K562 (cell line): Measurements from ENCODE around the gene NFIB. TPM values are rescaled to one million over a fixed set of nuclear protein-coding genes. Genes with fewer than 3 reads are reported as not detected.

Experiments used
- ATAC-seq: fragments of 200-7000 bp; cut with Tn5 transposase; 3 replicates; pipeline ENCODE4 v1.9.1; 2020; ENCODE audit warnings: moderate library complexity
- BruUV-seq: library from RNA; stranded (reverse); fragments of 400-500 nt; replicated peaks from 2 replicates; lab custom pipeline; 2021; lab: Mats Ljungman, UMichigan
- CTCF ChIA-PET: fragments of 300-600 bp; formaldehyde crosslinking; extraction: SDS; loops from one replicate; lab custom pipeline; 2021; ENCODE audit warnings: low intra/inter-chr PET ratio; lab: Yijun Ruan, JAX
- POLR2A ChIA-PET: fragments of 300-600, 350-650 bp; sonication (Branson Sonifier 250); formaldehyde crosslinking; extraction: SDS; loops from one replicate; lab custom pipeline; 2021; ENCODE audit warnings: antibody characterized with exemption, inconsistent platforms; lab: Yijun Ruan, JAX
- DNase-seq, 4 experiments: peaks; one replicate each; pipeline versions ENCODE4 v3.0.0 to v3.0.0-alpha.2; 2011 to 2018; ENCODE audit warnings: low spot score in 3 of 4, mixed read lengths in 3 of 4; ENCODE audit errors: extremely low read depth in 1 of 4
- FAIRE-seq: peaks from 2 replicates; lab custom pipeline; 2011; peaks lifted over from hg19 to GRCh38; lab: Jason Lieb, UNC
- H2AFZ ChIP-seq: 2 replicates; pipeline ENCODE4 v1.6.0; 2011; ENCODE audit warnings: low read depth, low read length, control low read depth, inconsistent platforms
- H3K27ac ChIP-seq: fragments of 200-600 bp; 3 replicates; pipeline ENCODE4 v1.8.0; 2011; ENCODE audit warnings: low read depth, mild to moderate bottlenecking, control low read depth, inconsistent platforms, low read length, moderate library complexity, mixed read lengths; ENCODE audit errors: extremely low read depth
- H3K27me3 ChIP-seq, 2 experiments: fragments of 300-600 bp in 1 of 2; 2 replicates in 1 of 2; 3 replicates in 1 of 2; pipeline versions ENCODE4 v1.6.0 to v1.8.0; 2011; ENCODE audit warnings: inconsistent platforms in 2 of 2, low read length in 2 of 2, mild to moderate bottlenecking in 1 of 2, mixed read lengths in 1 of 2, moderate library complexity in 1 of 2; ENCODE audit not compliant: control insufficient read depth in 2 of 2, insufficient read depth in 2 of 2
- H3K36me3 ChIP-seq: fragments of 300-600 bp; 3 replicates; pipeline ENCODE4 v1.8.0; 2011; ENCODE audit warnings: mild to moderate bottlenecking, low read length, inconsistent platforms; ENCODE audit not compliant: control insufficient read depth, insufficient read depth
- H3K4me1 ChIP-seq, 2 experiments: fragments of 200-600 bp in 1 of 2; replicated peaks in 1 of 2; 2 replicates in 1 of 2; 3 replicates in 1 of 2; pipeline versions ENCODE4 v1.5.1 to v1.8.0; 2011; ENCODE audit warnings: inconsistent platforms in 2 of 2, low read length in 2 of 2, mild to moderate bottlenecking in 1 of 2, mixed read lengths in 1 of 2, moderate library complexity in 1 of 2; ENCODE audit not compliant: control insufficient read depth in 2 of 2, insufficient read depth in 2 of 2
- H3K4me2 ChIP-seq: 2 replicates; pipeline ENCODE4 v1.6.1; 2011; ENCODE audit warnings: low read length, control low read depth, inconsistent platforms, mixed read lengths; ENCODE audit not compliant: insufficient read depth
- H3K4me3 ChIP-seq: fragments of 200-600 bp; sonication (generic), shearing (Covaris generic); 2 replicates; pipeline ENCODE4 v1.5.1; 2016; ENCODE audit warnings: control low read depth, inconsistent platforms
- H3K79me2 ChIP-seq: fragments of 200-600 bp; 3 replicates; pipeline ENCODE4 v1.8.0; 2011; ENCODE audit warnings: low read length, inconsistent platforms; ENCODE audit not compliant: control insufficient read depth, insufficient read depth
- H3K9ac ChIP-seq, 2 experiments: 2 replicates each; pipeline versions ENCODE4 v1.6.0 to v1.6.1; 2011; ENCODE audit warnings: low read depth in 2 of 2, low read length in 2 of 2, control low read depth in 1 of 2, inconsistent platforms in 1 of 2, mild to moderate bottlenecking in 1 of 2, mixed read lengths in 1 of 2; ENCODE audit not compliant: insufficient read depth in 1 of 2
- H3K9me1 ChIP-seq: one replicate; pipeline ENCODE4 v1.6.0; 2011; ENCODE audit warnings: inconsistent platforms, mild to moderate bottlenecking, low read length, moderate library complexity; ENCODE audit not compliant: control insufficient read depth, insufficient read depth
- H3K9me3 ChIP-seq: replicated peaks from 2 replicates; pipeline ENCODE4 v1.5.1; 2011; ENCODE audit warnings: low read depth, low read length, inconsistent platforms; ENCODE audit not compliant: control insufficient read depth, insufficient read depth
- H4K20me1 ChIP-seq: replicated peaks from 2 replicates; pipeline ENCODE4 v1.6.1; 2011; ENCODE audit warnings: low read length, inconsistent platforms, mixed read lengths; ENCODE audit not compliant: control insufficient read depth, insufficient read depth
- FOXA1 ChIP-seq: fragments of 450-650 bp; IDR thresholded peaks from 2 replicates; pipeline ENCODE4 v1.6.1; 2016; ENCODE audit warnings: mild to moderate bottlenecking, borderline replicate concordance
- HCFC1 ChIP-seq: IDR thresholded peaks from 2 replicates; pipeline ENCODE4 v1.6.1; 2012; ENCODE audit warnings: low read depth, low read length, improper control_type of control experiment
- HMG20A ChIP-seq: fragments of 450-650 bp; formaldehyde crosslinking; conservative IDR thresholded peaks from 2 replicates; pipeline ENCODE4 v1.4.0; 2020; ENCODE audit warnings: mild to moderate bottlenecking, mixed read lengths
- POLR3A ChIP-seq: IDR thresholded peaks from 2 replicates; pipeline ENCODE4 v1.6.1; 2011; ENCODE audit warnings: borderline replicate concordance, mild to moderate bottlenecking, moderate library complexity; ENCODE audit not compliant: insufficient read length, insufficient read depth; ENCODE audit errors: extremely low read depth
- TAF1 ChIP-seq: IDR thresholded peaks from 2 replicates; pipeline ENCODE4 v1.6.1; 2011; ENCODE audit warnings: mild to moderate bottlenecking, low read length, moderate library complexity; ENCODE audit not compliant: insufficient read depth, control insufficient read depth, severe bottlenecking; ENCODE audit errors: extremely low read depth
- ZHX1 ChIP-seq: fragments of 150-350 bp; conservative IDR thresholded peaks from 2 replicates; pipeline ENCODE4 v1.6.1; 2014; ENCODE audit warnings: low read length
- ZNF174 ChIP-seq: fragments of 250-450 bp; sonication (Bioruptor Pico); IDR thresholded peaks from 2 replicates; pipeline ENCODE4 v1.4.0; 2020; ENCODE audit warnings: mild to moderate bottlenecking
- WGBS: fragments of 100-300 bp; shearing (Covaris generic); methylation state at CpG from one replicate; pipeline ENCODE4 v1.1.6; 2016; ENCODE audit warnings: low coverage, mixed read lengths; ENCODE audit not compliant: insufficient coverage; ENCODE audit errors: missing lambda C conversion rate; 5-methylcytosine and 5-hydroxymethylcytosine counted together
- in situ Hi-C: fragments of 300-500 bp; cut with MboI; formaldehyde crosslinking; loops from 4 replicates; pipeline ENCODE4 v1.15.0; 2018; ENCODE audit warnings: inconsistent platforms, mixed read lengths
- intact Hi-C: fragments of 100-400 bp; cut with micrococcal nuclease; formaldehyde crosslinking; loops from 2 replicates; pipeline ENCODE4 v1.14.2; 2022
- polyA plus RNA-seq, 8 experiments: library from polyadenylated mRNA; depleted of rRNA in 4 of 8; stranded (reverse) in 5 of 8; unstranded in 3 of 8; fragments of >200 nt; fragmentation: Nextera tagmentation in 2 of 8; fragmentation: Illumina TruSeq in 1 of 8; extraction: Ambion mirVana in 2 of 8; extraction: Trizol in 1 of 8; gene quantifications; 2 replicates each; pipeline versions ENCODE4 v1.2.1 to v1.2.3, GENCODE V29; 2011 to 2014; ENCODE audit warnings: inconsistent platforms in 1 of 8, missing spikeins in 1 of 8
- total RNA-seq, 7 experiments: library from RNA; depleted of rRNA in 6 of 7; stranded (reverse); fragments of >200 nt in 6 of 7; fragmentation: Illumina TruSeq in 2 of 7; extraction: Trizol in 2 of 7; gene quantifications; 2 replicates each; pipeline versions ENCODE4 v1.2.1 to v1.2.3, GENCODE V29; 2011 to 2021; ENCODE audit warnings: low replicate concordance in 1 of 7

The NFIB gene
- total and polyA plus RNA-seq, 9 of the 15 experiments (the other 6 are each of a cell fraction or from before 2014, with no cell fraction given) = 1.2 to 3.3 (median 1.9) TPM

GRCh38 chr9:14083366-14083765 lies 230.6 kb downstream of the NFIB start (continued):
- TF ChIP-seq ZHX1 (no peak), HCFC1 (no peak)

GRCh38 chr9:14082732-14083131 lies 231.2 kb downstream of the NFIB start:
- CTCF ChIA-PET = no interaction called here
- in situ Hi-C loops (no loop called here), intact Hi-C loops (no loop called here)
- H3K27ac ChIP-seq = no peak overlapping the region
- BruUV-seq = no TSS peak
- WGBS = 25% methylated on average over 3 of the region's 3 CpGs
- ATAC-seq (no peak), DNase-seq (no peak), FAIRE-seq (no peak)
- no peak overlapping the region for H2AFZ ChIP-seq
- no peaks in the 10 kb centered on the region for H3K9me1 ChIP-seq
- no peak overlapping the region for H3K4me2 ChIP-seq
- no peaks in the 10 kb centered on the region; a peak in 1 of 5 replicates for H3K27me3 ChIP-seq
- TF ChIP-seq ZNF174 (CRISPR knock-in tag) = no peak
- TF ChIP-seq FOXA1 = no peak
- no peak for TF ChIP-seq HMG20A
- no peak for TF ChIP-seq POLR3A
- TF ChIP-seq TAF1 = no peak
- H4K20me1 ChIP-seq = no peaks in the 10 kb centered on the region
- H3K79me2 ChIP-seq = no peaks in the 10 kb centered on the region
- no peaks in the 10 kb centered on the region for H3K4me1 ChIP-seq
- H3K36me3 ChIP-seq = no peaks in the 10 kb centered on the region
- H3K9ac ChIP-seq = no peak overlapping the region
- POLR2A ChIA-PET = interaction anchor here (1.0 kb wide), 1 partner anchor 12 kb away, joined by 3 read pairs; no protein-coding TSS in a partner anchor
- no peaks in the 10 kb centered on the region for H3K9me3 ChIP-seq
- no peak overlapping the region for H3K4me3 ChIP-seq
